Measurements from ENCODE around the gene SYNGR2.
A peak's percentile ranks its signal among the peaks of the same experiment; 100 is the strongest.

SYNGR2 gene

GRCh38 chr17:78128551-78129350 lies 39.6 kb upstream of the SYNGR2 start, which contains the start of gene TMC6 (continued):
- TF ChIP-seq AEBP2 (tag by site-specific recombination; IDR thresholded peaks at IDR 0.05; ENCODE audit: borderline replicate concordance): no peak
- no peak for TF ChIP-seq ZNF157 (tag by site-specific recombination; IDR thresholded peaks at IDR 0.05)
- peak; percentile 86 for TF ChIP-seq ZNF335 (tag by site-specific recombination; conservative IDR thresholded peaks at IDR 0.05)
- no peak for TF ChIP-seq ZSCAN18 (tag by site-specific recombination; IDR thresholded peaks at IDR 0.05)
- no peak for TF ChIP-seq ZNF169 (tag by site-specific recombination; IDR thresholded peaks at IDR 0.05)
- TF ChIP-seq OVOL3 (tag by site-specific recombination; IDR thresholded peaks at IDR 0.05): no peak
- TF ChIP-seq ZFP3 (tag by site-specific recombination; IDR thresholded peaks at IDR 0.05; ENCODE audit: low read depth): no peak
- no peak; the same call in 1 of the 2 replicates for TF ChIP-seq ZEB2 (tag by site-specific recombination; IDR thresholded peaks at IDR 0.05)
- peak; percentile 69; the same call in 1 of the 2 replicates for TF ChIP-seq HIC1 (tag by site-specific recombination; IDR thresholded peaks at IDR 0.05)
- TF ChIP-seq ZNF600 (tag by site-specific recombination; IDR thresholded peaks at IDR 0.05): peak; percentile 49; the same call in 1 of the 2 replicates
- peak; percentile 75 for TF ChIP-seq EGR2 (tag by site-specific recombination; IDR thresholded peaks at IDR 0.05; ENCODE audit: low read depth)
- TF ChIP-seq PRDM6 (tag by site-specific recombination; IDR thresholded peaks at IDR 0.05): no peak
- TF ChIP-seq ZNF548 (tag by site-specific recombination; IDR thresholded peaks at IDR 0.05): no peak
- no peak for TF ChIP-seq ZNF692 (tag by site-specific recombination; IDR thresholded peaks at IDR 0.05)
- peak; percentile 46 for TF ChIP-seq KLF17 (tag by site-specific recombination; IDR thresholded peaks at IDR 0.05)
- no peak for TF ChIP-seq OSR2 (tag by site-specific recombination; IDR thresholded peaks at IDR 0.05)
- no peak for TF ChIP-seq MEIS1 (CRISPR knock-in tag; IDR thresholded peaks at IDR 0.05; ENCODE audit: borderline replicate concordance)
- no peak for TF ChIP-seq ZNF510 (tag by site-specific recombination; IDR thresholded peaks at IDR 0.05; ENCODE audit: insufficient replicate concordance)
- no peak for TF ChIP-seq ZBTB44 (tag by site-specific recombination; IDR thresholded peaks at IDR 0.05)
- TF ChIP-seq GFI1B (tag by site-specific recombination; IDR thresholded peaks at IDR 0.05): no peak
- TF ChIP-seq ZNF624 (tag by site-specific recombination; IDR thresholded peaks at IDR 0.05): no peak
- no peak for TF ChIP-seq ZSCAN5A (tag by site-specific recombination; IDR thresholded peaks at IDR 0.05)
- peak; percentile 45; the same call in 1 of the 2 replicates for TF ChIP-seq IKZF3 (tag by site-specific recombination; IDR thresholded peaks at IDR 0.05)
- peak; percentile 53 for TF ChIP-seq PATZ1 (tag by site-specific recombination; IDR thresholded peaks at IDR 0.05)

Measured in HEK293 (cell line).